ENCODE data around the gene NUDT5. TPM values are rescaled to one million over a fixed set of nuclear protein-coding genes. Genes with fewer than 3 reads are reported as not detected.

NUDT5 gene
- polyA plus RNA-seq, 1 donor from 2014 or later = 44.2 TPM

DNA sequence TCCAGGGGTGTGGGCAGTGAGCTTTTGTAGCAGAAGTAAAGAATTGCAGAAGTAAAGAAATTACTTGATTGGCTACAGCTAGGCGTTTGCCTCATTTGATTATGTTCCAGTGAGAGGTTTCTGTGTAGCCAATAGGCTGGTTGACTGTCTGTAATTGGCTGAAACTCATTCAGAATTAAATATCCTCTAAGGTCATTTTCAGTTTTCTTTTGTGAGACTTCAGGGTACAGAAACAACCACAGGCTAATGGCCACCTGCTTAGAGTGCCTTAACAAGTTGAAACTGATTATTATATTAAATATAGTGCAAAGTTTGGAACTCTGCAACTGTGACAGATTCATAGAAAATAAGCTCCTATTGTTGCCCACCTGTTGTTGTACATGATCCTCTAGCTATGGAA lies 55.7 kb downstream of the NUDT5 start:
- Histone ChIP-seq H3K9me3 (ENCODE audit: low read length) (no peaks in the 10 kb centered on the region), H3K9me2 (ENCODE audit: insufficient read depth, low read length) (no peaks in the 10 kb centered on the region), H3K27me3 (ENCODE audit: insufficient read depth, low read depth, low read length) (no peaks in the 10 kb centered on the region), H3K9ac (ENCODE audit: low read length) (no peak overlapping the region), H3K4me2 (ENCODE audit: low read length) (no peak overlapping the region), H3K4me3 (ENCODE audit: low read length) (no peak overlapping the region), H3F3A (ENCODE audit: insufficient read depth, low read length, poor library complexity, severe bottlenecking) (no peaks in the 10 kb centered on the region), H3K27ac (ENCODE audit: low read length) (no peak overlapping the region), H4K20me1 (ENCODE audit: insufficient read depth) (no peaks in the 10 kb centered on the region), H3K36me3 (ENCODE audit: insufficient read depth, low read length) (peaks cover 5% of the 10 kb centered on the region), H2AFZ (ENCODE audit: low read depth, low read length) (no peak overlapping the region), H3K79me2 (replicated peaks; ENCODE audit: insufficient read depth, low read length) (no peaks in the 10 kb centered on the region)
- TF ChIP-seq POLR2AphosphoS5 (IDR thresholded peaks at IDR 0.05) (no peak), EZH2 (IDR thresholded peaks at IDR 0.05; ENCODE audit: borderline replicate concordance, insufficient read depth, low read length, poor library complexity, severe bottlenecking) (no peak), EP300 (conservative IDR thresholded peaks at IDR 0.05; ENCODE audit: poor library complexity, severe bottlenecking) (no peak), SMC3 (conservative IDR thresholded peaks at IDR 0.05; ENCODE audit: poor library complexity) (no peak), TAF1 (IDR thresholded peaks at IDR 0.05; ENCODE audit: low read depth) (no peak), MXI1 (conservative IDR thresholded peaks at IDR 0.05; ENCODE audit: poor library complexity, severe bottlenecking) (no peak), RAD21 (conservative IDR thresholded peaks at IDR 0.05) (no peak)
- TF ChIP-seq, protein P1, sequence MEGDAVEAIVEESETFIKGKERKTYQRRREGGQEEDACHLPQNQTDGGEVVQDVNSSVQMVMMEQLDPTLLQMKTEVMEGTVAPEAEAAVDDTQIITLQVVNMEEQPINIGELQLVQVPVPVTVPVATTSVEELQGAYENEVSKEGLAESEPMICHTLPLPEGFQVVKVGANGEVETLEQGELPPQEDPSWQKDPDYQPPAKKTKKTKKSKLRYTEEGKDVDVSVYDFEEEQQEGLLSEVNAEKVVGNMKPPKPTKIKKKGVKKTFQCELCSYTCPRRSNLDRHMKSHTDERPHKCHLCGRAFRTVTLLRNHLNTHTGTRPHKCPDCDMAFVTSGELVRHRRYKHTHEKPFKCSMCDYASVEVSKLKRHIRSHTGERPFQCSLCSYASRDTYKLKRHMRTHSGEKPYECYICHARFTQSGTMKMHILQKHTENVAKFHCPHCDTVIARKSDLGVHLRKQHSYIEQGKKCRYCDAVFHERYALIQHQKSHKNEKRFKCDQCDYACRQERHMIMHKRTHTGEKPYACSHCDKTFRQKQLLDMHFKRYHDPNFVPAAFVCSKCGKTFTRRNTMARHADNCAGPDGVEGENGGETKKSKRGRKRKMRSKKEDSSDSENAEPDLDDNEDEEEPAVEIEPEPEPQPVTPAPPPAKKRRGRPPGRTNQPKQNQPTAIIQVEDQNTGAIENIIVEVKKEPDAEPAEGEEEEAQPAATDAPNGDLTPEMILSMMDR (IDR thresholded peaks at IDR 0.05; ENCODE audit: poor library complexity, severe bottlenecking) = no peak
- TF ChIP-seq, protein P2, sequence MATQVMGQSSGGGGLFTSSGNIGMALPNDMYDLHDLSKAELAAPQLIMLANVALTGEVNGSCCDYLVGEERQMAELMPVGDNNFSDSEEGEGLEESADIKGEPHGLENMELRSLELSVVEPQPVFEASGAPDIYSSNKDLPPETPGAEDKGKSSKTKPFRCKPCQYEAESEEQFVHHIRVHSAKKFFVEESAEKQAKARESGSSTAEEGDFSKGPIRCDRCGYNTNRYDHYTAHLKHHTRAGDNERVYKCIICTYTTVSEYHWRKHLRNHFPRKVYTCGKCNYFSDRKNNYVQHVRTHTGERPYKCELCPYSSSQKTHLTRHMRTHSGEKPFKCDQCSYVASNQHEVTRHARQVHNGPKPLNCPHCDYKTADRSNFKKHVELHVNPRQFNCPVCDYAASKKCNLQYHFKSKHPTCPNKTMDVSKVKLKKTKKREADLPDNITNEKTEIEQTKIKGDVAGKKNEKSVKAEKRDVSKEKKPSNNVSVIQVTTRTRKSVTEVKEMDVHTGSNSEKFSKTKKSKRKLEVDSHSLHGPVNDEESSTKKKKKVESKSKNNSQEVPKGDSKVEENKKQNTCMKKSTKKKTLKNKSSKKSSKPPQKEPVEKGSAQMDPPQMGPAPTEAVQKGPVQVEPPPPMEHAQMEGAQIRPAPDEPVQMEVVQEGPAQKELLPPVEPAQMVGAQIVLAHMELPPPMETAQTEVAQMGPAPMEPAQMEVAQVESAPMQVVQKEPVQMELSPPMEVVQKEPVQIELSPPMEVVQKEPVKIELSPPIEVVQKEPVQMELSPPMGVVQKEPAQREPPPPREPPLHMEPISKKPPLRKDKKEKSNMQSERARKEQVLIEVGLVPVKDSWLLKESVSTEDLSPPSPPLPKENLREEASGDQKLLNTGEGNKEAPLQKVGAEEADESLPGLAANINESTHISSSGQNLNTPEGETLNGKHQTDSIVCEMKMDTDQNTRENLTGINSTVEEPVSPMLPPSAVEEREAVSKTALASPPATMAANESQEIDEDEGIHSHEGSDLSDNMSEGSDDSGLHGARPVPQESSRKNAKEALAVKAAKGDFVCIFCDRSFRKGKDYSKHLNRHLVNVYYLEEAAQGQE (IDR thresholded peaks at IDR 0.05; ENCODE audit: borderline replicate concordance) = no peak

DNA sequence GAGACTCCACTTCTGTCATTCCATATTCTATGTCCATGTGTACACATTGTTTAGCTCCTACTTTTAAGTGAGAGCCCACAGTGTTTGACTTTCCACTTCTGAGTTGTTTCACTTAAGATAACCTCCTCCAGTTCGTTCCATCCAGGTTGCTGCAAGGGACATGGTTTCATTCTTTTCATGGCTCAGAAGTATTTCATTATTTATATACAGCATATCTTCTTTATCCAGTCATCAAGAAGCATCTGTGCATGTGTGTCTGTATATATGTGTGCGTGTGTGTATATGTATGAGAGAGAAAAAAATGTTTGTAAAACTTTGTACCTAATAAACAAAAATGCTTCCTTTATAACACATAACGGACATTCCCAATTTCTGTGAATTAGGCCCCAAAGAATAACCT lies 60.1 kb downstream of the NUDT5 start:
- no peaks in the 10 kb centered on the region for H3F3A ChIP-seq (ENCODE audit: insufficient read depth, low read length, poor library complexity, severe bottlenecking)
- H2AFZ ChIP-seq (ENCODE audit: low read depth, low read length) = no peak overlapping the region
- no peak overlapping the region for H3K9ac ChIP-seq (ENCODE audit: low read length)
- H3K79me2 ChIP-seq (replicated peaks; ENCODE audit: insufficient read depth, low read length) = peaks cover 12% of the 10 kb centered on the region
- no peak overlapping the region for H3K4me2 ChIP-seq (ENCODE audit: low read length)
- H3K9me3 ChIP-seq (ENCODE audit: low read length) = no peaks in the 10 kb centered on the region
- H3K27ac ChIP-seq (ENCODE audit: low read length) = no peak overlapping the region
- TF ChIP-seq, protein P1 (IDR thresholded peaks at IDR 0.05; ENCODE audit: poor library complexity, severe bottlenecking) = no peak
- TF ChIP-seq EP300 (conservative IDR thresholded peaks at IDR 0.05; ENCODE audit: poor library complexity, severe bottlenecking) (no peak), TAF1 (IDR thresholded peaks at IDR 0.05; ENCODE audit: low read depth) (no peak), MXI1 (conservative IDR thresholded peaks at IDR 0.05; ENCODE audit: poor library complexity, severe bottlenecking) (no peak), SMC3 (conservative IDR thresholded peaks at IDR 0.05; ENCODE audit: poor library complexity) (no peak), EZH2 (IDR thresholded peaks at IDR 0.05; ENCODE audit: borderline replicate concordance, insufficient read depth, low read length, poor library complexity, severe bottlenecking) (no peak)
- TF ChIP-seq, protein P2 (IDR thresholded peaks at IDR 0.05; ENCODE audit: borderline replicate concordance) = no peak
- H3K9me2 ChIP-seq (ENCODE audit: insufficient read depth, low read length) = no peaks in the 10 kb centered on the region
- no peaks in the 10 kb centered on the region for H4K20me1 ChIP-seq (ENCODE audit: insufficient read depth)
- no peaks in the 10 kb centered on the region for H3K27me3 ChIP-seq (ENCODE audit: insufficient read depth, low read depth, low read length)
- peaks cover 5% of the 10 kb centered on the region for H3K36me3 ChIP-seq (ENCODE audit: insufficient read depth, low read length)
- H3K4me3 ChIP-seq (ENCODE audit: low read length) = no peak overlapping the region
